Neural progenitor cell (in vitro differentiated cells): Measurements from ENCODE around the gene ZFHX3. TPM values are rescaled to one million over a fixed set of nuclear protein-coding genes. Genes with fewer than 3 reads are reported as not detected.
A peak's percentile ranks its signal among the peaks of the same experiment; 100 is the strongest.

Experiments used
- DNase-seq: peaks from one replicate; pipeline ENCODE4 v3.0.0-alpha.2; 2016; ENCODE audit warnings: low spot score
- H2AFZ ChIP-seq: fragments of 200-600 bp; sonication (generic); replicated peaks from 2 replicates; pipeline ENCODE4 v1.6.1; 2016; ENCODE audit warnings: antibody characterized with exemption
- H3F3A ChIP-seq: fragments of 200-600 bp; sonication (generic); 2 replicates; pipeline ENCODE4 v1.6.1; 2016; ENCODE audit warnings: antibody characterized with exemption, low read depth
- H3K27ac ChIP-seq: fragments of 200-600 bp; sonication (generic); 2 replicates; pipeline ENCODE4 v1.5.1; 2016; ENCODE audit warnings: mild to moderate bottlenecking
- H3K27me3 ChIP-seq: fragments of 200-600 bp; sonication (generic); 2 replicates; pipeline ENCODE4 v1.6.1; 2016; ENCODE audit warnings: mild to moderate bottlenecking, moderate library complexity
- H3K36me3 ChIP-seq: fragments of 200-600 bp; sonication (generic); 2 replicates; pipeline ENCODE4 v1.5.1; 2016
- H3K4me1 ChIP-seq: fragments of 200-600 bp; sonication (generic); 2 replicates; pipeline ENCODE4 v1.6.1; 2016; ENCODE audit warnings: mixed run types
- H3K4me2 ChIP-seq: fragments of 200-600 bp; sonication (generic); 2 replicates; pipeline ENCODE4 v1.6.1; 2016
- H3K4me3 ChIP-seq: fragments of 200-600 bp; sonication (generic); 2 replicates; pipeline ENCODE4 v1.5.1; 2016
- H3K79me2 ChIP-seq: fragments of 200-600 bp; sonication (generic); 2 replicates; pipeline ENCODE4 v1.6.1; 2016; ENCODE audit warnings: low read depth
- H3K9ac ChIP-seq: fragments of 200-600 bp; sonication (generic); 2 replicates; pipeline ENCODE4 v1.6.1; 2016
- H3K9me3 ChIP-seq: fragments of 200-600 bp; sonication (generic); 2 replicates; pipeline ENCODE4 v1.5.1; 2016; ENCODE audit warnings: low read depth
- H4K20me1 ChIP-seq: fragments of 200-600 bp; sonication (generic); 2 replicates; pipeline ENCODE4 v1.6.1; 2016; ENCODE audit warnings: low read depth
- H3K27ac Mint-ChIP-seq: 3 replicates; pipeline ENCODE4 v1.8.0; 2021; ENCODE audit warnings: mixed read lengths
- H3K27me3 Mint-ChIP-seq: 2 replicates; pipeline ENCODE4 v1.8.0; 2022; ENCODE audit warnings: low read depth, mild to moderate bottlenecking, inconsistent platforms, moderate library complexity, mixed read lengths; ENCODE audit not compliant: insufficient read depth
- H3K36me3 Mint-ChIP-seq: 3 replicates; pipeline ENCODE4 v1.8.0; 2021; ENCODE audit warnings: mixed read lengths
- H3K4me1 Mint-ChIP-seq: 3 replicates; pipeline ENCODE4 v1.8.0; 2021; ENCODE audit warnings: mixed read lengths
- H3K4me3 Mint-ChIP-seq: 3 replicates; pipeline ENCODE4 v1.8.0; 2021; ENCODE audit warnings: mild to moderate bottlenecking, moderate library complexity, mixed read lengths
- H3K9me3 Mint-ChIP-seq: 3 replicates; pipeline ENCODE4 v1.8.0; 2020; ENCODE audit warnings: mixed read lengths
- EZH2 ChIP-seq: fragments of 200-600 bp; sonication (generic); IDR thresholded peaks from 2 replicates; pipeline ENCODE4 v1.6.1; 2017; ENCODE audit warnings: antibody characterized with exemption, mild to moderate bottlenecking, moderate library complexity
- EZH2phosphoT487 ChIP-seq: fragments of 200-600 bp; sonication (generic); IDR thresholded peaks from 2 replicates; pipeline ENCODE4 v1.6.1; 2017; ENCODE audit warnings: antibody characterized with exemption
- total RNA-seq: library from RNA; depleted of rRNA; stranded (reverse); fragments of >200 nt; gene quantifications from 2 replicates; pipeline ENCODE4 v1.2.3, GENCODE V29; 2015; ENCODE audit warnings: low replicate concordance
- TF ChIP-seq, protein P1 (sequence below): fragments of 200-600 bp; sonication (generic); IDR thresholded peaks from 2 replicates; pipeline ENCODE4 v1.5.1; 2017; ENCODE audit warnings: antibody characterized with exemption, mild to moderate bottlenecking

The ZFHX3 gene
- total RNA-seq, 1 donor from 2014 or later = 2.4 TPM

DNA sequence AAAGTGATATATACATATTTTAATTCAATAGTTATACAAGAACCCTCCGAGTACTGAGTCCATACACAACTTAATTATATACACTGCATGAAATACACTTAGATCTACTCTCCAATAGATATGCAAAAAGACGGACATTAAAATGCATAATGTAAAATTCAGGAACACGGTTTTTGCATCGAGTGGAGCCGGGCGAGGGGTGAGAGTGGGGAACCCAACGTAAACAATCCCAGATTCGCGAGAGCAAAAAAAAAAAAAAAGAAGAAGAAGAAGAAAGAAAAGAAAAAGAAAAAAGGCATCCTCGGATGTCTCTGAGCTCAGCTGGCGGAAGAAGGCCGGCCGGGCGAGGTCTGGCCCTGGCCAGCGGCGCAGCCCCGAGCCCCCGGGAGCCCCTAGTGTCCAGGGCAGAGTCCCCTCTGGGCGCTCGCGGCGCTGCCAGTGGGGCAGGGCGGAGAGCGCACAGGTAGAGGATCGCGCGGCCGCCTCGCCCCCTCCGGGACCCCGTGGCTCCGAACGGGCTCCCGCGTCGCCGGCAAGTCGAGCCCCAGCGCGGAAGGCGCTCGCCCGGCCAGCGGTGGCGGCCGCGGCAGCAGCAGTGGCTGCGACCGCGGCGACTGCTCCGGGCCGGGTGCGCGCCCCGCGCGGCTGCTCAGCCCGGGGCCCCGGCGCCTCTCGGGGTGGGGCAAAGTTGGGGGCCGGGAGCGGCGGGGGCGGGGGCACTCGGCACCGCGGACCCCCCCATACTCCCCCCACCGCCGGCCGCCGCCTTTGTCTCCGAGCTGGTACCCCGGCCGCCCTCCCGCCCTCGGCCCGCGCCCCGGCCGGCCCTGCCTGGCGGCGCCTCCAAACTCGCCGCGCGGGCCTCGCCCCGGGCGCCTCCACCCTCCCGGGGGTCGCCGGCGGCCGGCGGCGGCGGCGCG lies 9.6 kb upstream of the ZFHX3 start:
- DNase-seq = peak; percentile 75
- peaks cover 76% of the 10 kb centered on the region for H3F3A ChIP-seq
- TF ChIP-seq, protein P1, sequence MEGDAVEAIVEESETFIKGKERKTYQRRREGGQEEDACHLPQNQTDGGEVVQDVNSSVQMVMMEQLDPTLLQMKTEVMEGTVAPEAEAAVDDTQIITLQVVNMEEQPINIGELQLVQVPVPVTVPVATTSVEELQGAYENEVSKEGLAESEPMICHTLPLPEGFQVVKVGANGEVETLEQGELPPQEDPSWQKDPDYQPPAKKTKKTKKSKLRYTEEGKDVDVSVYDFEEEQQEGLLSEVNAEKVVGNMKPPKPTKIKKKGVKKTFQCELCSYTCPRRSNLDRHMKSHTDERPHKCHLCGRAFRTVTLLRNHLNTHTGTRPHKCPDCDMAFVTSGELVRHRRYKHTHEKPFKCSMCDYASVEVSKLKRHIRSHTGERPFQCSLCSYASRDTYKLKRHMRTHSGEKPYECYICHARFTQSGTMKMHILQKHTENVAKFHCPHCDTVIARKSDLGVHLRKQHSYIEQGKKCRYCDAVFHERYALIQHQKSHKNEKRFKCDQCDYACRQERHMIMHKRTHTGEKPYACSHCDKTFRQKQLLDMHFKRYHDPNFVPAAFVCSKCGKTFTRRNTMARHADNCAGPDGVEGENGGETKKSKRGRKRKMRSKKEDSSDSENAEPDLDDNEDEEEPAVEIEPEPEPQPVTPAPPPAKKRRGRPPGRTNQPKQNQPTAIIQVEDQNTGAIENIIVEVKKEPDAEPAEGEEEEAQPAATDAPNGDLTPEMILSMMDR = peak; percentile 41
- TF ChIP-seq EZH2phosphoT487 = no peak
- peaks cover 79% of the 10 kb centered on the region for H3K4me1 ChIP-seq
- peaks cover 11% of the 10 kb centered on the region for H3K27me3 Mint-ChIP-seq
- H2AFZ ChIP-seq = no peak overlapping the region
- no peaks in the 10 kb centered on the region for H3K9me3 ChIP-seq
- peak overlapping the region; percentile 70 for H3K4me3 ChIP-seq
- H3K4me1 Mint-ChIP-seq = peaks cover 31% of the 10 kb centered on the region
- peaks cover 3% of the 10 kb centered on the region for H3K36me3 Mint-ChIP-seq
- no peaks in the 10 kb centered on the region for H3K79me2 ChIP-seq
- no peaks in the 10 kb centered on the region for H3K36me3 ChIP-seq
- H3K27ac ChIP-seq = no peak overlapping the region
- peaks cover 2% of the 10 kb centered on the region for H3K9me3 Mint-ChIP-seq
- H3K27me3 ChIP-seq = peaks cover 88% of the 10 kb centered on the region
- H4K20me1 ChIP-seq = peaks cover 79% of the 10 kb centered on the region
- H3K9ac ChIP-seq = no peak overlapping the region
- peak overlapping the region; percentile 88 for H3K4me2 ChIP-seq
- H3K27ac Mint-ChIP-seq = peak overlapping the region; percentile 97
- peak overlapping the region; percentile 78 for H3K4me3 Mint-ChIP-seq

GRCh38 chr16:73056921-73057290 lies 9.0 kb upstream of the ZFHX3 start:
- Mint-ChIP-seq H3K4me1 (peaks cover 25% of the 10 kb centered on the region), H3K27me3 (peaks cover 11% of the 10 kb centered on the region), H3K27ac (peak overlapping the region; percentile 97), H3K36me3 (peaks cover 3% of the 10 kb centered on the region), H3K4me3 (no peak overlapping the region), H3K9me3 (peaks cover 2% of the 10 kb centered on the region)
- DNase-seq = no peak
- H3K9ac ChIP-seq = no peak overlapping the region
- peaks cover 88% of the 10 kb centered on the region for H3K27me3 ChIP-seq
- H3K4me1 ChIP-seq = peaks cover 79% of the 10 kb centered on the region
- H2AFZ ChIP-seq = no peak overlapping the region
- H3K4me3 ChIP-seq = peak overlapping the region; percentile 70
- TF ChIP-seq EZH2phosphoT487 (no peak), EZH2 (no peak)
- TF ChIP-seq, protein P1 = no peak
- peaks cover 76% of the 10 kb centered on the region for H3F3A ChIP-seq
- no peaks in the 10 kb centered on the region for H3K9me3 ChIP-seq
- H4K20me1 ChIP-seq = peaks cover 79% of the 10 kb centered on the region
- peak overlapping the region; percentile 88 for H3K4me2 ChIP-seq
- H3K27ac ChIP-seq = no peak overlapping the region
- H3K36me3 ChIP-seq = no peaks in the 10 kb centered on the region
- no peaks in the 10 kb centered on the region for H3K79me2 ChIP-seq

DNA sequence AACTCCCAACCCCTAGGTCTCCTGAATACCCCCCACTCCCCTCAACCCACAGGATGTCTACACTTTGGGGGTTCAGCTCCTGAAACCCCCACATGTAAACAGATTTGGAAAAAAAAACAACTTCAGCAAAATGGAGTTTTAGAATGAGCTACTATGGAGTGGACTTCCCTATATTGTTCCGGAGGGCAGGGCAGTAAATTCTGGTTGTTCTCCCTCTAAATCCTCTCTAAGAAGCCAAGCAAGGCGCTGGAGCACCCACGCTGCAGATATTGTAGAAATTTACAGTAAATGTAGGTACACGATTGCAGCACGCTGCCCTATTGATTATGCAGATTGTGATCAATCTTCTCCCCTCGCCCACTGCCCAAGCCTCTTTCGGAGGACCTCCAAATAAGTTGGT lies 8.5 kb upstream of the ZFHX3 start:
- TF ChIP-seq EZH2 (no peak), EZH2phosphoT487 (no peak)
- TF ChIP-seq, protein P1 = no peak
- H3K9ac ChIP-seq = no peak overlapping the region
- H3K9me3 ChIP-seq = no peaks in the 10 kb centered on the region
- peaks cover 74% of the 10 kb centered on the region for H3F3A ChIP-seq
- H3K4me3 Mint-ChIP-seq = no peak overlapping the region
- peaks cover 22% of the 10 kb centered on the region for H3K4me1 Mint-ChIP-seq
- H3K79me2 ChIP-seq = no peaks in the 10 kb centered on the region
- H4K20me1 ChIP-seq = peaks cover 80% of the 10 kb centered on the region
- H3K36me3 ChIP-seq = no peaks in the 10 kb centered on the region
- H3K27me3 ChIP-seq = peaks cover 88% of the 10 kb centered on the region
- H3K4me2 ChIP-seq = peak overlapping the region; percentile 88
- peaks cover 11% of the 10 kb centered on the region for H3K27me3 Mint-ChIP-seq
- DNase-seq = no peak
- H3K9me3 Mint-ChIP-seq = peaks cover 2% of the 10 kb centered on the region
- H3K27ac Mint-ChIP-seq = peak overlapping the region; percentile 97
- H3K4me1 ChIP-seq = peaks cover 76% of the 10 kb centered on the region
- H3K4me3 ChIP-seq = peak overlapping the region; percentile 70
- H3K36me3 Mint-ChIP-seq = peaks cover 3% of the 10 kb centered on the region
- no peak overlapping the region for H3K27ac ChIP-seq
- no peak overlapping the region for H2AFZ ChIP-seq
